Osteoblast (primary cell): ENCODE measurements around the gene FAM3A. TPM values are rescaled to one million over a fixed set of nuclear protein-coding genes. Genes with fewer than 3 reads are reported as not detected.
A peak's percentile ranks its signal among the peaks of the same experiment; 100 is the strongest.

ENCODE experiments used
- DNase-seq: peaks from one replicate; pipeline ENCODE4 v3.0.0; 2011; ENCODE audit warnings: low spot score, mixed read lengths; ENCODE audit not compliant: insufficient read length; ENCODE audit errors: missing footprints
- H2AFZ ChIP-seq: 2 replicates; pipeline ENCODE4 v1.6.0; 2011; ENCODE audit warnings: mild to moderate bottlenecking, low read length
- H3K27ac ChIP-seq: 2 replicates; pipeline ENCODE4 v1.5.1; 2011; ENCODE audit warnings: mild to moderate bottlenecking, low read depth, low read length, moderate library complexity
- H3K27me3 ChIP-seq: 2 replicates; pipeline ENCODE4 v1.6.0; 2012; ENCODE audit warnings: mild to moderate bottlenecking, control low read depth, inconsistent platforms, low read length, moderate library complexity; ENCODE audit not compliant: insufficient read depth
- H3K36me3 ChIP-seq: 2 replicates; pipeline ENCODE4 v1.5.1; 2011; ENCODE audit warnings: mild to moderate bottlenecking, low read length, control low read depth, moderate library complexity; ENCODE audit not compliant: insufficient read depth
- H3K4me1 ChIP-seq: 2 replicates; pipeline ENCODE4 v1.5.1; 2011; ENCODE audit warnings: mild to moderate bottlenecking, low read length, control low read depth, moderate library complexity; ENCODE audit not compliant: insufficient read depth
- H3K4me2 ChIP-seq: 2 replicates; pipeline ENCODE4 v1.6.0; 2011; ENCODE audit warnings: mild to moderate bottlenecking, low read length; ENCODE audit not compliant: insufficient read depth
- H3K4me3 ChIP-seq: fragments of 200-600 bp; sonication (generic); 3 replicates; pipeline ENCODE4 v1.5.1; 2012; ENCODE audit warnings: mild to moderate bottlenecking, low read length, inconsistent platforms; ENCODE audit not compliant: insufficient read depth
- H3K79me2 ChIP-seq: 2 replicates; pipeline ENCODE4 v1.6.0; 2012; ENCODE audit warnings: mild to moderate bottlenecking, low read length, control low read depth, inconsistent platforms; ENCODE audit not compliant: insufficient read depth
- H3K9me3 ChIP-seq: 2 replicates; pipeline ENCODE4 v1.5.1; 2011; ENCODE audit warnings: low read depth, low read length, control low read depth
- H4K20me1 ChIP-seq: 2 replicates; pipeline ENCODE4 v1.6.0; 2012; ENCODE audit warnings: mild to moderate bottlenecking, low read length, control low read depth; ENCODE audit not compliant: insufficient read depth
- total RNA-seq: library from RNA; depleted of rRNA; stranded (reverse); fragments of >200 nt; gene quantifications from 2 replicates; pipeline ENCODE4 v1.2.3, GENCODE V29; 2012
- TF ChIP-seq, protein P1 (sequence below): IDR thresholded peaks from 2 replicates; pipeline ENCODE4 v1.5.1; 2011; ENCODE audit warnings: mild to moderate bottlenecking, low read depth, low read length, moderate library complexity; ENCODE audit errors: extremely low read depth

FAM3A gene
- total RNA-seq, 1 donor, result 21.4 TPM

DNA sequence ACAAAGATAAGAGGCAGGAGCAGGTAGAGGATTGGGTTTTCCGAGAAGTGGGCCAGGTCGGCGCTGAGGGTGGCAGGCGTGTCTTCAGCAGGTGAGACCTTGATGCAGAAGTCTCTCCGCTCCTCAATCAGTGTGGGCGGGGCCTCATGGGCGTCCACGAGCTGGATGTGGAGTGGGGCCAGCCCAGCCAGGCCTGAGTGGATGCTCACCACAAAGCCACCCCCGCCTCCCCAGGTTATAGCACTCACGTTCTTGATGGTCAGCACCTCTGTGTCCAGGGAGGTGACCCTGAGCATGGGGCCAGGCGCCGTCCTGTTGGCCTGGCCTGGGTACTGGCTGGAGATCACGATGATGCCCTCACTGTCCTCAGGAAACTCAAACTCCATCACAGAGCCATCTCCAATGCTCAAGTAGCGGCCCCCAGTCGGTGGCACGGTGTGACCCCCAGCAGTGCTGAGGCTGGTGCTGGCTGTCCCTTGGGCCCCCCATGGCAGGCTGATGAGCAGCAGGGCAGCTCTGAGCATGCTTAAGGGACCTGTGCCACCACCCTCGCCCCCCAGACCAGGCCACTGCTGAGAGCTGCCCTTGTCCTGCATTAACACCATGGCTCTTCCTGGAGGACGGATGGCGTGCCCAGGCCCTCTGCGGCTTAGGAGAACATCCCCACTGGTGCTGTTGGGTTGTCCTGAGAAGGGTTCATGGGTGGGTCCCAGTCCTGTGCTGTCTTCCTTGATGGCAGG is 27.5 kb downstream of the FAM3A start:
- Histone ChIP-seq H3K4me2 (no peak overlapping the region), H3K4me3 (no peak overlapping the region), H3K4me1 (peaks cover 10% of the 10 kb centered on the region), H3K27me3 (no peaks in the 10 kb centered on the region), H3K9me3 (no peaks in the 10 kb centered on the region), H2AFZ (no peak overlapping the region), H3K36me3 (peaks cover 20% of the 10 kb centered on the region), H3K79me2 (peaks cover 22% of the 10 kb centered on the region), H4K20me1 (peaks cover 7% of the 10 kb centered on the region), H3K27ac (no peak overlapping the region)
- DNase-seq, result peak; percentile 79
- TF ChIP-seq, protein P1, sequence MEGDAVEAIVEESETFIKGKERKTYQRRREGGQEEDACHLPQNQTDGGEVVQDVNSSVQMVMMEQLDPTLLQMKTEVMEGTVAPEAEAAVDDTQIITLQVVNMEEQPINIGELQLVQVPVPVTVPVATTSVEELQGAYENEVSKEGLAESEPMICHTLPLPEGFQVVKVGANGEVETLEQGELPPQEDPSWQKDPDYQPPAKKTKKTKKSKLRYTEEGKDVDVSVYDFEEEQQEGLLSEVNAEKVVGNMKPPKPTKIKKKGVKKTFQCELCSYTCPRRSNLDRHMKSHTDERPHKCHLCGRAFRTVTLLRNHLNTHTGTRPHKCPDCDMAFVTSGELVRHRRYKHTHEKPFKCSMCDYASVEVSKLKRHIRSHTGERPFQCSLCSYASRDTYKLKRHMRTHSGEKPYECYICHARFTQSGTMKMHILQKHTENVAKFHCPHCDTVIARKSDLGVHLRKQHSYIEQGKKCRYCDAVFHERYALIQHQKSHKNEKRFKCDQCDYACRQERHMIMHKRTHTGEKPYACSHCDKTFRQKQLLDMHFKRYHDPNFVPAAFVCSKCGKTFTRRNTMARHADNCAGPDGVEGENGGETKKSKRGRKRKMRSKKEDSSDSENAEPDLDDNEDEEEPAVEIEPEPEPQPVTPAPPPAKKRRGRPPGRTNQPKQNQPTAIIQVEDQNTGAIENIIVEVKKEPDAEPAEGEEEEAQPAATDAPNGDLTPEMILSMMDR, result no peak

DNA sequence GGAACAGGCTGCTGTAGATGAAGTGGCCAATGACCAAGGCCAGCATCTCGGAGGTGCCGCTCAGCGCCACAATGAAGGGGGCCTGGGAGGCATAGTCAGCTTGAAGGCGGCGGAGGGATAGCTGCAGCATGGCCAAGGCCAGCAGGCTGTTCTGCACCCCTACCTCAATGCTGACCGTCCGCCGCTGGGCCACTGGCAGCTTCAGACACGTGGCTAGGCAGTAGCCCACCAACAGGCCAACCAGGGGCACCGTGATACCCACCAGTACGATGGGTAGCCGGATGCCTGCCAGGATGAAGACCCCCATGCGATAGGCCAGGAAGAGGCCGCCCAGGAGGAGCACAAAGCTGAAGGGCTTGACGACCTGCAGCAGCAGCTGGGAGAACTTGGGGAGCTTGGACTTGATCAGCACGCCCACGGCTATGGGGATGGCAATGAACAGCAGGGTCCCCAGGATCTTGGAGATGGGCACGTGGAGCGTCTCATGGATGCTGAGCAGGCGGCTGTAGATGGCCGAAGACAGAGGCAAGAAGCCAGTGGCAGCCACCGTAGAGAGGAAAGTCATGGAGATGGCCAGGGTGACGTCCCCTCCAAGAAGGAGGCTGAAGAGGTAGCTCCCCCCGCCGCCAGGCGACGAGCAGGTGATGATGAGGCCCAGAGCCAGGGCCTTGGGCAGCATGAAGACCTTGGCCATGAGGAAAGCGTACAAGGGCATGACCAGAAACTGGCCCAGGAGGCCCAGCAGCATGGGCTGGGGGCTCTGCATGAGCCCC is 28.3 kb downstream of the FAM3A start:
- Histone ChIP-seq H3K79me2 (peaks cover 22% of the 10 kb centered on the region), H3K4me1 (peaks cover 10% of the 10 kb centered on the region), H3K9me3 (no peaks in the 10 kb centered on the region), H3K4me3 (no peak overlapping the region), H3K4me2 (no peak overlapping the region), H3K27ac (no peak overlapping the region), H3K36me3 (peaks cover 20% of the 10 kb centered on the region), H4K20me1 (peaks cover 7% of the 10 kb centered on the region), H3K27me3 (no peaks in the 10 kb centered on the region), H2AFZ (no peak overlapping the region)
- peak; percentile 81 for DNase-seq
- TF ChIP-seq, protein P1, result no peak

DNA sequence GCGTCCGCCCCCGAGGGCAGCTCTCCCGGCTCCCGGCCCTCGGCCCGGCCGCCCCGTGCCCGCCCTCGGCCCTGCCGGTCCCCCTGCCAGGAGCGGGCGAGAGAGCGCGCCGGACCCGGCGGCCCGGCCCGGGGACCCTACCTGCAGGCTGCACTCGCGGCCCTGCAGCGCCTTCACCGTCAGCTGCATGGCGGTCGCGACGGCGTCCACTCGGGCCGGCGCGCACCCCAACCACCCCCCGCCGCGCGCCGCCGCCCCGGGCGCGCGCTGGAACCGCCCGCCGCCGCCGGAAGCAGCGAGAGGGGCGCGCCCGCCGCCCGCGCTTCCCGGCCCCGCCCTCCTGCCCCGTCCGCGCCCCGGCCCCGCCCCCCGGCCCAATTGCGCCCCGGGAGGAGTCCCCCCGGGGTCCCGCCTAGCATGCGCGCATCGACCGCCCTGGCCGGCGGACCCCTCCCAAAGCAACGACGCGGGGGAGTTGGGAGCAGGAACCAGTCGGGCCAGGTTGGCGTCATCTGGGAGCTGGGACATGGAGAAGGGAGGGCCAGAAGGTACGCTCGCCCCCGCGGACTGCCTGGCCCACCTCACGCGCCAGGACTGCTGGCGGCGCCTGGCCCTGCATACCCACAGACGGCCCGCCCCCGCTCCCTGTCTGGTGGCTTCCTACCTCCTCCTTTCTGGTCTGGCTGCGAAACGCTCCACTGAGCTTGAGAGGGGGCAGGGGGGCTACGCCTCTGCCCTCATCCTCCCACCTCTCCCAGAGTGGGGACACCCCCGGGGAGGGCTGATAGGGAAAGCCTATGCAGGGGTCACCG is 29.4 kb downstream of the FAM3A start, which contains the start of gene UBL4A:
Gene UBL4A (minus strand): TSS at position 220 of the 812 bp plus-strand sequence. CDS start 31 bp downstream, at position 189.
- TF ChIP-seq, protein P1, result no peak
- H4K20me1 ChIP-seq, result peaks cover 7% of the 10 kb centered on the region
- peak within 1 kb of the TSS; percentile 4 for H3K27ac ChIP-seq
- no peaks in the 10 kb centered on the region for H3K27me3 ChIP-seq
- peak; percentile 93 for DNase-seq
- no peak within 1 kb of the TSS for H2AFZ ChIP-seq
- H3K4me3 ChIP-seq, result peak within 1 kb of the TSS; percentile 73
- peaks cover 20% of the 10 kb centered on the region for H3K36me3 ChIP-seq
- no peaks in the 10 kb centered on the region for H3K9me3 ChIP-seq
- H3K4me2 ChIP-seq, result peak within 1 kb of the TSS; percentile 71
- H3K4me1 ChIP-seq, result peaks cover 10% of the 10 kb centered on the region
- peaks cover 22% of the 10 kb centered on the region for H3K79me2 ChIP-seq
